Osteoblast (primary cell): ENCODE data around the gene WNT1. TPM values are rescaled to one million over a fixed set of nuclear protein-coding genes. Genes with fewer than 3 reads are reported as not detected.

Source experiments
- DNase-seq: peaks from one replicate; pipeline ENCODE4 v3.0.0; 2011; ENCODE audit warnings: low spot score, mixed read lengths; ENCODE audit not compliant: insufficient read length; ENCODE audit errors: missing footprints
- H2AFZ ChIP-seq: 2 replicates; pipeline ENCODE4 v1.6.0; 2011; ENCODE audit warnings: mild to moderate bottlenecking, low read length
- H3K27ac ChIP-seq: 2 replicates; pipeline ENCODE4 v1.5.1; 2011; ENCODE audit warnings: mild to moderate bottlenecking, low read depth, low read length, moderate library complexity
- H3K27me3 ChIP-seq: 2 replicates; pipeline ENCODE4 v1.6.0; 2012; ENCODE audit warnings: mild to moderate bottlenecking, control low read depth, inconsistent platforms, low read length, moderate library complexity; ENCODE audit not compliant: insufficient read depth
- H3K36me3 ChIP-seq: 2 replicates; pipeline ENCODE4 v1.5.1; 2011; ENCODE audit warnings: mild to moderate bottlenecking, low read length, control low read depth, moderate library complexity; ENCODE audit not compliant: insufficient read depth
- H3K4me1 ChIP-seq: 2 replicates; pipeline ENCODE4 v1.5.1; 2011; ENCODE audit warnings: mild to moderate bottlenecking, low read length, control low read depth, moderate library complexity; ENCODE audit not compliant: insufficient read depth
- H3K4me2 ChIP-seq: 2 replicates; pipeline ENCODE4 v1.6.0; 2011; ENCODE audit warnings: mild to moderate bottlenecking, low read length; ENCODE audit not compliant: insufficient read depth
- H3K4me3 ChIP-seq: fragments of 200-600 bp; sonication (generic); 3 replicates; pipeline ENCODE4 v1.5.1; 2012; ENCODE audit warnings: mild to moderate bottlenecking, low read length, inconsistent platforms; ENCODE audit not compliant: insufficient read depth
- H3K79me2 ChIP-seq: 2 replicates; pipeline ENCODE4 v1.6.0; 2012; ENCODE audit warnings: mild to moderate bottlenecking, low read length, control low read depth, inconsistent platforms; ENCODE audit not compliant: insufficient read depth
- H3K9me3 ChIP-seq: 2 replicates; pipeline ENCODE4 v1.5.1; 2011; ENCODE audit warnings: low read depth, low read length, control low read depth
- H4K20me1 ChIP-seq: 2 replicates; pipeline ENCODE4 v1.6.0; 2012; ENCODE audit warnings: mild to moderate bottlenecking, low read length, control low read depth; ENCODE audit not compliant: insufficient read depth
- CTCF ChIP-seq: IDR thresholded peaks from 2 replicates; pipeline ENCODE4 v1.5.1; 2011; ENCODE audit warnings: mild to moderate bottlenecking, low read depth, low read length, moderate library complexity; ENCODE audit errors: extremely low read depth
- total RNA-seq: library from RNA; depleted of rRNA; stranded (reverse); fragments of >200 nt; gene quantifications from 2 replicates; pipeline ENCODE4 v1.2.3, GENCODE V29; 2012

WNT1 gene
- total RNA-seq, 1 donor: not detected

- peaks cover 57% of the 10 kb centered on the region for H3K79me2 ChIP-seq
These were observed 41.0 kb upstream of the WNT1 start for GRCh38 chr12:48937170-48937569.

GRCh38 chr12:48938805-48939204, 39.3 kb upstream of the WNT1 start:
- peaks cover 64% of the 10 kb centered on the region for H3K79me2 ChIP-seq
- H3K4me2 ChIP-seq: no peak overlapping the region
- TF ChIP-seq CTCF: no peak
- peaks cover 73% of the 10 kb centered on the region for H4K20me1 ChIP-seq
- no peak overlapping the region for H3K4me3 ChIP-seq
- no peaks in the 10 kb centered on the region for H3K27me3 ChIP-seq
- H3K9me3 ChIP-seq: no peaks in the 10 kb centered on the region
- H2AFZ ChIP-seq: no peak overlapping the region
- no peak overlapping the region for H3K27ac ChIP-seq
- H3K4me1 ChIP-seq: no peaks in the 10 kb centered on the region
- no peak for DNase-seq
- H3K36me3 ChIP-seq: peaks cover 62% of the 10 kb centered on the region

More at GRCh38 chr12:48937170-48937569, 41.0 kb upstream of the WNT1 start:
- H3K4me2 ChIP-seq: no peak overlapping the region
- no peak for DNase-seq
- TF ChIP-seq CTCF: peak; percentile 21
- H3K4me3 ChIP-seq: no peak overlapping the region
- H3K36me3 ChIP-seq: peaks cover 69% of the 10 kb centered on the region
- H3K4me1 ChIP-seq: no peaks in the 10 kb centered on the region
- H2AFZ ChIP-seq: no peak overlapping the region
- no peaks in the 10 kb centered on the region for H3K27me3 ChIP-seq
- no peaks in the 10 kb centered on the region for H3K9me3 ChIP-seq
- peaks cover 62% of the 10 kb centered on the region for H4K20me1 ChIP-seq
- no peak overlapping the region for H3K27ac ChIP-seq

GRCh38 chr12:48940181-48940580, 37.9 kb upstream of the WNT1 start:
- H3K4me2 ChIP-seq: no peak overlapping the region
- no peaks in the 10 kb centered on the region for H3K27me3 ChIP-seq
- peaks cover 66% of the 10 kb centered on the region for H3K79me2 ChIP-seq
- peaks cover 50% of the 10 kb centered on the region for H3K36me3 ChIP-seq
- no peaks in the 10 kb centered on the region for H3K9me3 ChIP-seq
- H3K4me3 ChIP-seq: no peak overlapping the region
- peak; percentile 79 for DNase-seq
- no peak for TF ChIP-seq CTCF
- H4K20me1 ChIP-seq: peaks cover 77% of the 10 kb centered on the region
- H2AFZ ChIP-seq: no peak overlapping the region
- no peaks in the 10 kb centered on the region for H3K4me1 ChIP-seq
- no peak overlapping the region for H3K27ac ChIP-seq

- H3K36me3 ChIP-seq: peaks cover 28% of the 10 kb centered on the region
- H3K9me3 ChIP-seq: no peaks in the 10 kb centered on the region
- peaks cover 87% of the 10 kb centered on the region for H3K79me2 ChIP-seq
- no peak overlapping the region for H3K4me2 ChIP-seq
- no peak for TF ChIP-seq CTCF
- H4K20me1 ChIP-seq: peaks cover 70% of the 10 kb centered on the region
- no peaks in the 10 kb centered on the region for H3K4me1 ChIP-seq
- DNase-seq: no peak
- H3K4me3 ChIP-seq: no peak overlapping the region
- H3K27ac ChIP-seq: no peak overlapping the region
- no peaks in the 10 kb centered on the region for H3K27me3 ChIP-seq
- no peak overlapping the region for H2AFZ ChIP-seq
These were observed 34.9 kb upstream of the WNT1 start for GRCh38 chr12:48943221-48943620.
